ENCODE data around the gene GALNTL6.
"Not testable (repeated sequence)": the region's sequence is repeated elsewhere in the genome, so short reads cannot be mapped to it uniquely, and the experiment has no call there.

Gene GALNTL6

GRCh38 chr4:172411149-172411548, 597.9 kb downstream of the GALNTL6 start:
- DNase-seq: no peak

- DNase-seq: no peak
These were observed 599.8 kb downstream of the GALNTL6 start for GRCh38 chr4:172412851-172413580.

- DNase-seq: not testable (repeated sequence)
These were observed 615.8 kb downstream of the GALNTL6 start for GRCh38 chr4:172428979-172429378.

GRCh38 chr4:172480471-172480870, 667.3 kb downstream of the GALNTL6 start:
- no peak for DNase-seq

GRCh38 chr4:172481802-172482508, 668.8 kb downstream of the GALNTL6 start:
- DNase-seq: no peak

GRCh38 chr4:172485007-172485406, 671.8 kb downstream of the GALNTL6 start:
- no peak for DNase-seq

GRCh38 chr4:172486531-172486930, 673.3 kb downstream of the GALNTL6 start:
- DNase-seq: no peak

- no peak for DNase-seq
These were observed 676.7 kb downstream of the GALNTL6 start for GRCh38 chr4:172489861-172490260.

GRCh38 chr4:172495769-172496168, 682.6 kb downstream of the GALNTL6 start:
- no peak for DNase-seq

GRCh38 chr4:172497321-172497720, 684.1 kb downstream of the GALNTL6 start:
- no peak for DNase-seq

GRCh38 chr4:172514011-172514410, 700.8 kb downstream of the GALNTL6 start:
- DNase-seq: no peak

GRCh38 chr4:172514801-172515200, 701.6 kb downstream of the GALNTL6 start:
- no peak for DNase-seq

GRCh38 chr4:172515266-172515879, 702.2 kb downstream of the GALNTL6 start:
- DNase-seq: no peak

GRCh38 chr4:172517391-172517790, 704.2 kb downstream of the GALNTL6 start:
- DNase-seq: no peak

GRCh38 chr4:172521248-172521647, 708.0 kb downstream of the GALNTL6 start:
- no peak for DNase-seq

GRCh38 chr4:172521680-172522079, 708.5 kb downstream of the GALNTL6 start:
- no peak for DNase-seq

- no peak for DNase-seq
These were observed 730.0 kb downstream of the GALNTL6 start for GRCh38 chr4:172543249-172543648.

GRCh38 chr4:172546782-172547181, 733.6 kb downstream of the GALNTL6 start:
- no peak for DNase-seq

GRCh38 chr4:172547724-172548123, 734.5 kb downstream of the GALNTL6 start:
- DNase-seq: no peak

GRCh38 chr4:172553216-172553615, 740.0 kb downstream of the GALNTL6 start:
- no peak for DNase-seq

GRCh38 chr4:172554588-172554987, 741.4 kb downstream of the GALNTL6 start:
- DNase-seq: no peak

GRCh38 chr4:172555725-172556124, 742.5 kb downstream of the GALNTL6 start:
- no peak for DNase-seq

GRCh38 chr4:172573899-172574298, 760.7 kb downstream of the GALNTL6 start:
- no peak for DNase-seq

GRCh38 chr4:172578712-172579111, 765.5 kb downstream of the GALNTL6 start:
- no peak for DNase-seq
